ENCODE data around the gene ERC1.
"Not testable (repeated sequence)": the region's sequence is repeated elsewhere in the genome, so short reads cannot be mapped to it uniquely, and the experiment has no call there.

ERC1 gene

GRCh38 chr12:981961-982360, 9.1 kb upstream of the ERC1 start:
- peak; percentile 20 for DNase-seq (ENCODE audit: low spot score)

- no peak for DNase-seq (ENCODE audit: low spot score)
Measured at GRCh38 chr12:988646-989045, 2.4 kb upstream of the ERC1 start.

- no peak for DNase-seq (ENCODE audit: low spot score)
Measured at GRCh38 chr12:989051-989450, 2.0 kb upstream of the ERC1 start.

GRCh38 chr12:989751-990660, 1.0 kb upstream of the ERC1 start:
- DNase-seq (ENCODE audit: low spot score), result peak; percentile 83

- peak; percentile 75 for DNase-seq (ENCODE audit: low spot score)
Measured at GRCh38 chr12:991350-992333, 619 bp downstream of the ERC1 start.

GRCh38 chr12:992647-993046, 1.6 kb downstream of the ERC1 start:
- DNase-seq (ENCODE audit: low spot score), result no peak

- no peak for DNase-seq (ENCODE audit: low spot score)
Measured at GRCh38 chr12:996881-997280, 5.9 kb downstream of the ERC1 start.

GRCh38 chr12:997505-997904, 6.5 kb downstream of the ERC1 start:
- DNase-seq (ENCODE audit: low spot score), result no peak

- DNase-seq (ENCODE audit: low spot score), result no peak
Measured at GRCh38 chr12:998020-998874, 7.2 kb downstream of the ERC1 start.

GRCh38 chr12:999736-1000135, 8.7 kb downstream of the ERC1 start:
- DNase-seq (ENCODE audit: low spot score), result not testable (repeated sequence)

- no peak for DNase-seq (ENCODE audit: low spot score)
Measured at GRCh38 chr12:1001507-1001906, 10.5 kb downstream of the ERC1 start.

- DNase-seq (ENCODE audit: low spot score), result no peak
Measured at GRCh38 chr12:1003600-1004271, 12.7 kb downstream of the ERC1 start.

GRCh38 chr12:1006255-1006654, 15.2 kb downstream of the ERC1 start:
- DNase-seq (ENCODE audit: low spot score), result no peak

GRCh38 chr12:1007276-1007675, 16.3 kb downstream of the ERC1 start:
- no peak for DNase-seq (ENCODE audit: low spot score)

- no peak for DNase-seq (ENCODE audit: low spot score)
Measured at GRCh38 chr12:1007994-1008393, 17.0 kb downstream of the ERC1 start.

- DNase-seq (ENCODE audit: low spot score), result no peak
Measured at GRCh38 chr12:1011091-1011490, 20.1 kb downstream of the ERC1 start.

- no peak for DNase-seq (ENCODE audit: low spot score)
Measured at GRCh38 chr12:1013618-1014489, 22.8 kb downstream of the ERC1 start.

- DNase-seq (ENCODE audit: low spot score), result no peak
Measured at GRCh38 chr12:1019283-1019682, 28.3 kb downstream of the ERC1 start.

- no peak for DNase-seq (ENCODE audit: low spot score)
Measured at GRCh38 chr12:1020389-1020788, 29.4 kb downstream of the ERC1 start.

All from AG20443 (cell line).